GM23248 (cell line): ENCODE data around the gene POLR1E. TPM values are rescaled to one million over a fixed set of nuclear protein-coding genes. Genes with fewer than 3 reads are reported as not detected.
"Not testable (repeated sequence)": the region's sequence is repeated elsewhere in the genome, so short reads cannot be mapped to it uniquely, and the experiment has no call there.

Experiments
- DNase-seq: peaks from one replicate; pipeline ENCODE4 v3.0.0-alpha.2; 2015
- H2AFZ ChIP-seq: fragments of 200-600 bp; sonication (generic); 2 replicates; pipeline ENCODE4 v1.6.1; 2016; ENCODE audit warnings: antibody characterized with exemption
- H3F3A ChIP-seq: fragments of 200-600 bp; sonication (generic); 2 replicates; pipeline ENCODE4 v1.6.1; 2016; ENCODE audit warnings: mild to moderate bottlenecking, antibody characterized with exemption, mixed run types; ENCODE audit not compliant: insufficient read depth
- H3K27ac ChIP-seq: fragments of 200-600 bp; sonication (generic); 2 replicates; pipeline ENCODE4 v1.5.1; 2016; ENCODE audit warnings: mild to moderate bottlenecking
- H3K27me3 ChIP-seq: fragments of 200-600 bp; sonication (generic); replicated peaks from 2 replicates; pipeline ENCODE4 v1.6.1; 2016; ENCODE audit warnings: mild to moderate bottlenecking; ENCODE audit not compliant: insufficient read depth
- H3K36me3 ChIP-seq: fragments of 200-600 bp; sonication (generic); 2 replicates; pipeline ENCODE4 v1.6.1; 2016; ENCODE audit warnings: low read depth, mild to moderate bottlenecking
- H3K4me1 ChIP-seq: fragments of 200-600 bp; sonication (generic); 2 replicates; pipeline ENCODE4 v1.6.1; 2016; ENCODE audit warnings: mild to moderate bottlenecking; ENCODE audit not compliant: insufficient read depth
- H3K4me2 ChIP-seq: fragments of 200-600 bp; sonication (generic); one replicate; pipeline ENCODE4 v1.6.1; 2016; ENCODE audit warnings: mild to moderate bottlenecking; ENCODE audit not compliant: unreplicated experiment
- H3K4me3 ChIP-seq: fragments of 200-600 bp; sonication (generic); 2 replicates; pipeline ENCODE4 v1.5.1; 2016; ENCODE audit warnings: mild to moderate bottlenecking
- H3K79me2 ChIP-seq: fragments of 200-600 bp; sonication (generic); 2 replicates; pipeline ENCODE4 v1.6.1; 2016; ENCODE audit warnings: mild to moderate bottlenecking; ENCODE audit not compliant: insufficient read depth
- H3K9ac ChIP-seq: fragments of 200-600 bp; sonication (generic); 2 replicates; pipeline ENCODE4 v1.6.1; 2016; ENCODE audit warnings: mild to moderate bottlenecking
- H3K9me2 ChIP-seq: fragments of 200-600 bp; sonication (generic); 2 replicates; pipeline ENCODE4 v1.6.1; 2016; ENCODE audit warnings: mixed run types, mild to moderate bottlenecking, moderate library complexity; ENCODE audit not compliant: insufficient read depth
- H3K9me3 ChIP-seq: fragments of 200-600 bp; sonication (generic); one replicate; pipeline ENCODE4 v1.6.1; 2017; ENCODE audit warnings: low read depth
- H4K20me1 ChIP-seq: fragments of 200-600 bp; sonication (generic); 2 replicates; pipeline ENCODE4 v1.6.0; 2016; ENCODE audit not compliant: insufficient read depth
- EZH2 ChIP-seq: fragments of 200-600 bp; sonication (generic); IDR thresholded peaks from 2 replicates; pipeline ENCODE4 v1.6.1; 2018; ENCODE audit warnings: antibody characterized with exemption, mild to moderate bottlenecking; ENCODE audit not compliant: insufficient read depth, poor library complexity, severe bottlenecking
- EZH2phosphoT487 ChIP-seq: fragments of 200-600 bp; sonication (generic); IDR thresholded peaks from 2 replicates; pipeline ENCODE4 v1.6.1; 2018; ENCODE audit warnings: antibody characterized with exemption, moderate library complexity, mild to moderate bottlenecking, low read depth; ENCODE audit not compliant: insufficient read depth
- WGBS, 2 experiments: methylation state at CpG; one replicate each; pipeline ENCODE4 v1.1.6; 2015 to 2017; ENCODE audit warnings: low lambda C conversion rate in 2 of 2, low coverage in 1 of 2; ENCODE audit errors: missing lambda C conversion rate in 2 of 2; 5-methylcytosine and 5-hydroxymethylcytosine counted together
- in situ Hi-C: fragments of 300-500 bp; cut with MboI; formaldehyde crosslinking; loops from 2 replicates; pipeline ENCODE4 v1.15.0; 2020
- polyA plus RNA-seq: library from polyadenylated mRNA; unstranded; fragments of >200 nt; fragmentation: Nextera tagmentation; extraction: Ambion mirVana; gene quantifications from 2 replicates; pipeline ENCODE4 v1.2.1, GENCODE V29; 2016
- total RNA-seq: library from RNA; depleted of rRNA; stranded (reverse); fragments of >200 nt; shearing (Covaris generic); gene quantifications from 2 replicates; pipeline ENCODE4 v1.2.3, GENCODE V29; 2014

POLR1E gene
- total and polyA plus RNA-seq, 2 experiments from 2014 or later, result 16.9 to 27.5 TPM

- no peaks in the 10 kb centered on the region for H3K9me3 ChIP-seq
- WGBS, 2 experiments, result 1 to 2% methylated on average over 36 to 44 of the region's 47 CpGs
- H3K9ac ChIP-seq, result peak overlapping the region; percentile 92
- H3K9me2 ChIP-seq, result no peaks in the 10 kb centered on the region
- peak overlapping the region; percentile 94 for H3K4me2 ChIP-seq
- no peaks in the 10 kb centered on the region for H3K36me3 ChIP-seq
- peak overlapping the region; percentile 83 for H3K4me3 ChIP-seq
- H3K27me3 ChIP-seq, result no peaks in the 10 kb centered on the region
- H3K4me1 ChIP-seq, result peaks cover 15% of the 10 kb centered on the region
- H3K79me2 ChIP-seq, result peaks cover 49% of the 10 kb centered on the region
- no peak for TF ChIP-seq EZH2phosphoT487
- H4K20me1 ChIP-seq, result no peaks in the 10 kb centered on the region
- in situ Hi-C loops, result no loop called here
- peak overlapping the region; percentile 75 for H2AFZ ChIP-seq
- DNase-seq, result peak; percentile 89
- H3F3A ChIP-seq, result peaks cover 15% of the 10 kb centered on the region; the same call in 1 of the 2 replicates
- H3K27ac ChIP-seq, result peak overlapping the region; percentile 98
Measured at GRCh38 chr9:37464426-37465248, 21.1 kb upstream of the POLR1E start.

DNA sequence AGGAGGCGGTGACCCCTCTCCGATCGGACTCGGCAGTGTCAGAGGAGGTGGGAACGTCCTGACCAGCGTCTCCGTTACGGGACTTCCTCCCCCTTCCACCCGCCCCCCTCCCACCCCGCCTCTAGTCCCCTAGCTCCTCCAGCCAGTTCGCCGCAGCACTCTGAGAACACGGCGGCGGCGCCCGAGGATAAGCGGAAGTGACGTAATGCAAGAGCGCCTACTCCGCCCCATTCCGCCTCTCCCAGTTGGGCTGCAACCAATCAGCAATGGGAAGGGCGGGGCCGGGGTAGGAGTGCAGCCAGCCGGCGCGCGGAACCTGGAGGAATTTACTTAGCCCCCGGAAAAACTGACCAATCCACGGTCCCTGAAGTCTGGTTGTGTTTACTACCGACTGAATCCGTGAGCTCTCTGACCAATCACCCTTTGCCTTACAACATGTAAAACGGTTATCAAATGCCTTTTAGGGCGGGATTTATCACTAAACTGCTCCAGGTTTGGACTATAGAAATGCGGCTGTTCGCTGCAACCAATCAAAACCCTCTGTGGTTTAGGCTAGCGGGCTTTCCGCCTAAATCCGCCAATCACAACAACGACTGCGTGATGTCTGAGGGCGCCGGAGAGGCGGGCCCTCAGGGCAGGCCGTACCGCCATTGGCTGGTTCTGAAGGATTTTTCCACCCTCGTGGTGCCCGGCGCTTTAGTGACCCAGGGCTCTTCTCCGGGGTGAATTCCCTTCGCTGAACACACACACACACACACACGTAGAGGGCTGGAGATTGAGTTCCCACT is 20.3 kb upstream of the POLR1E start, which contains the start of gene ZBTB5:
TSS of gene ZBTB5 (minus strand) at position 202 of the 788 bp plus-strand sequence. CDS start 22,899 bp downstream, outside the sequence.
- Histone ChIP-seq H3K79me2 (peaks cover 41% of the 10 kb centered on the region), H4K20me1 (no peaks in the 10 kb centered on the region), H3K27ac (peak within 1 kb of the TSS; percentile 98), H3K4me2 (peak within 1 kb of the TSS; percentile 94), H3K36me3 (no peaks in the 10 kb centered on the region), H3K4me1 (peaks cover 15% of the 10 kb centered on the region), H3K9ac (peak within 1 kb of the TSS; percentile 92), H3K27me3 (no peaks in the 10 kb centered on the region), H3K4me3 (peak within 1 kb of the TSS; percentile 83), H3F3A (peaks cover 15% of the 10 kb centered on the region; the same call in 1 of the 2 replicates), H2AFZ (peak within 1 kb of the TSS; percentile 96), H3K9me2 (no peaks in the 10 kb centered on the region), H3K9me3 (no peaks in the 10 kb centered on the region)
- peak; percentile 100 for DNase-seq
- no peak for TF ChIP-seq EZH2phosphoT487
- no peak for TF ChIP-seq EZH2
- in situ Hi-C loops, result no loop called here
- 1% methylated on average over 45 to 52 of the region's 52 CpGs for WGBS, 2 experiments

- H3K4me3 ChIP-seq, result peak overlapping the region; percentile 83
- in situ Hi-C loops, result no loop called here
- no peaks in the 10 kb centered on the region for H3K27me3 ChIP-seq
- peaks cover 17% of the 10 kb centered on the region for H3K4me1 ChIP-seq
- H3K9me2 ChIP-seq, result no peaks in the 10 kb centered on the region
- H3K27ac ChIP-seq, result peak overlapping the region; percentile 98
- H3K4me2 ChIP-seq, result peak overlapping the region; percentile 90
- TF ChIP-seq EZH2 (no peak), EZH2phosphoT487 (no peak)
- peak; percentile 94 for DNase-seq
- H2AFZ ChIP-seq, result peak overlapping the region; percentile 96
- H3K79me2 ChIP-seq, result peaks cover 34% of the 10 kb centered on the region
- peaks cover 22% of the 10 kb centered on the region for H3F3A ChIP-seq
- no peaks in the 10 kb centered on the region for H3K9me3 ChIP-seq
- H4K20me1 ChIP-seq, result no peaks in the 10 kb centered on the region
- WGBS, 2 experiments, result 0 to 1% methylated on average over 47 of the region's 47 CpGs
- peak overlapping the region; percentile 92 for H3K9ac ChIP-seq
- H3K36me3 ChIP-seq, result no peaks in the 10 kb centered on the region
Measured at GRCh38 chr9:37466037-37466709, 19.6 kb upstream of the POLR1E start.

- DNase-seq, H3K9ac ChIP-seq, H4K20me1 ChIP-seq, H3K36me3 ChIP-seq, in situ Hi-C loops, H3K9me2 ChIP-seq, H3K9me3 ChIP-seq, H2AFZ ChIP-seq, H3K27me3 ChIP-seq, H3K4me3 ChIP-seq, H3K27ac ChIP-seq, H3K4me2 ChIP-seq: not testable (repeated sequence)
- H3K79me2 ChIP-seq, result peaks cover 20% of the 10 kb centered on the region
- H3K4me1 ChIP-seq, result peaks cover 25% of the 10 kb centered on the region
- H3F3A ChIP-seq, result peaks cover 34% of the 10 kb centered on the region
- WGBS, 2 experiments, result 91 to 93% methylated on average over 16 to 17 of the region's 17 CpGs
Measured at GRCh38 chr9:37467530-37467929, 18.2 kb upstream of the POLR1E start.
